Type B pancreatic cell (in vitro differentiated cells): ENCODE data around the gene TGFBR3. TPM values are rescaled to one million over a fixed set of nuclear protein-coding genes. Genes with fewer than 3 reads are reported as not detected.

Experiments
- DNase-seq: peaks from one replicate; pipeline ENCODE4 v3.0.0; 2021; ENCODE audit warnings: mixed read lengths; ENCODE audit not compliant: unreplicated experiment; ENCODE audit errors: extremely low spot score
- H3K27ac Mint-ChIP-seq: 2 replicates; pipeline ENCODE4 v1.8.0; 2021; ENCODE audit warnings: mild to moderate bottlenecking, mixed read lengths
- H3K27me3 Mint-ChIP-seq: 2 replicates; pipeline ENCODE4 v1.8.0; 2021; ENCODE audit warnings: mixed read lengths
- H3K36me3 Mint-ChIP-seq: 2 replicates; pipeline ENCODE4 v1.8.0; 2021; ENCODE audit warnings: mixed read lengths
- H3K4me1 Mint-ChIP-seq: one replicate; pipeline ENCODE4 v1.8.0; 2021; ENCODE audit warnings: mixed read lengths; ENCODE audit not compliant: unreplicated experiment
- H3K4me3 Mint-ChIP-seq: 2 replicates; pipeline ENCODE4 v1.8.0; 2021; ENCODE audit warnings: mild to moderate bottlenecking, mixed read lengths
- H3K9me3 Mint-ChIP-seq: 2 replicates; pipeline ENCODE4 v1.8.0; 2021; ENCODE audit warnings: mixed read lengths
- CTCF ChIP-seq: fragments of 200-600 bp; sonication (generic); conservative IDR thresholded peaks from 2 replicates; pipeline ENCODE4 v1.5.0; 2021; ENCODE audit warnings: antibody characterized with exemption, mild to moderate bottlenecking
- total RNA-seq: library from RNA; stranded (reverse); gene quantifications from 2 replicates; pipeline ENCODE4 v1.2.1, GENCODE V29; 2021; ENCODE audit warnings: low replicate concordance

Gene TGFBR3
- total RNA-seq, 1 donor from 2014 or later = 33.5 TPM

GRCh38 chr1:91796390-91796654 lies 89.6 kb downstream of the TGFBR3 start:
- Mint-ChIP-seq H3K27me3 (no peaks in the 10 kb centered on the region), H3K9me3 (no peaks in the 10 kb centered on the region), H3K4me1 (peaks cover 57% of the 10 kb centered on the region), H3K36me3 (peaks cover 26% of the 10 kb centered on the region), H3K4me3 (no peak overlapping the region), H3K27ac (no peak overlapping the region)
- DNase-seq = no peak
- TF ChIP-seq CTCF = no peak

GRCh38 chr1:91795591-91796389 lies 90.2 kb downstream of the TGFBR3 start:
- DNase-seq = no peak
- Mint-ChIP-seq H3K36me3 (peaks cover 24% of the 10 kb centered on the region), H3K9me3 (no peaks in the 10 kb centered on the region), H3K4me1 (peaks cover 60% of the 10 kb centered on the region), H3K4me3 (peak overlapping the region; percentile 18), H3K27me3 (no peaks in the 10 kb centered on the region), H3K27ac (peak overlapping the region; percentile 42)
- TF ChIP-seq CTCF = no peak

GRCh38 chr1:91793877-91794276 lies 92.1 kb downstream of the TGFBR3 start:
- Mint-ChIP-seq H3K9me3 (no peaks in the 10 kb centered on the region), H3K36me3 (peaks cover 29% of the 10 kb centered on the region), H3K4me1 (peaks cover 72% of the 10 kb centered on the region), H3K27ac (no peak overlapping the region), H3K4me3 (no peak overlapping the region), H3K27me3 (no peaks in the 10 kb centered on the region)
- no peak for DNase-seq
- no peak for TF ChIP-seq CTCF

- H3K4me3 Mint-ChIP-seq = no peak overlapping the region
- H3K36me3 Mint-ChIP-seq = peaks cover 25% of the 10 kb centered on the region
- no peaks in the 10 kb centered on the region for H3K27me3 Mint-ChIP-seq
- DNase-seq = no peak
- H3K27ac Mint-ChIP-seq = no peak overlapping the region
- no peaks in the 10 kb centered on the region for H3K9me3 Mint-ChIP-seq
- TF ChIP-seq CTCF = no peak
- peaks cover 73% of the 10 kb centered on the region for H3K4me1 Mint-ChIP-seq
Observed at GRCh38 chr1:91793189-91793588, 92.8 kb downstream of the TGFBR3 start.

- Mint-ChIP-seq H3K4me1 (peaks cover 71% of the 10 kb centered on the region), H3K27me3 (no peaks in the 10 kb centered on the region), H3K9me3 (no peaks in the 10 kb centered on the region), H3K27ac (no peak overlapping the region), H3K4me3 (no peak overlapping the region), H3K36me3 (peaks cover 22% of the 10 kb centered on the region)
- TF ChIP-seq CTCF = peak; percentile 27
- DNase-seq = no peak
Observed at GRCh38 chr1:91792489-91793071, 93.4 kb downstream of the TGFBR3 start.
